GM21825 (cell line): ENCODE results near the gene KRT86.
A peak's percentile ranks its signal among the peaks of the same experiment; 100 is the strongest.
"Not testable (repeated sequence)": the region's sequence is repeated elsewhere in the genome, so short reads cannot be mapped to it uniquely, and the experiment has no call there.

Experiments used
- ATAC-seq: cut with Tn5 transposase; IDR thresholded peaks from one replicate; pipeline ENCODE4 v1.9.1; 2021; ENCODE audit warnings: mild to moderate bottlenecking, moderate library complexity; ENCODE audit not compliant: unreplicated experiment

The KRT86 gene

DNA sequence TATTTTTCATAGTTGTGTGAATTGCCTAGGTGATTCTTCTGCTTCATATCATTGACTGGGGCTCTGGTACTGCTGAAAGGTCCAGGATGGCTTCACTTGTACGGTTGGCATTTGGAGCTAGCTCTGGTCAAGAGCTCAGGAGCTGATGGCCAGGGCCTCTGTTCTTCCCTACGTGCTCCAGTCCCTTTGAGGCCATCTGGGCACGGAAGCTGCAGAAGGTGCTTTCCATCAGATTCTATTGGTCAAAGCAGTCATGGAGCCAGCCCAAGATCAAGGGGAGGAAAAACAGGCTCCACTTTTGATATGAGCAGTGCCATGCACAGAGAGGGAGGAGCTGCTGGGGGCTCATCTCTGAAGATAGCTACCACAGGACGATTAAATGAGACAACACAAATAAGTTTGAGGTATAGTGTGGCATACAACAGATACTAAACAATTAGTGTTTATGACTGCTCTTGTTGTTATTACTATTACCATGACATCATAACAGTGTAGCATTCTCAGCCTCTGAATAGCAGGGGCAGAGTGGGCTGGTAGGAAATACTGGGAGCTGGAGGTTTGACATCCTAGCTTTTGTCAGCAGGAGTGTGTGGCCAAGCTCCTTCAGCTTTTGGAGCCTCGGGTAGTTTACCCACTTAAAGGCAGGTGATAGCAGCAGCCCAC is 36.3 kb downstream of the KRT86 start:
- ATAC-seq, result no peak

DNA sequence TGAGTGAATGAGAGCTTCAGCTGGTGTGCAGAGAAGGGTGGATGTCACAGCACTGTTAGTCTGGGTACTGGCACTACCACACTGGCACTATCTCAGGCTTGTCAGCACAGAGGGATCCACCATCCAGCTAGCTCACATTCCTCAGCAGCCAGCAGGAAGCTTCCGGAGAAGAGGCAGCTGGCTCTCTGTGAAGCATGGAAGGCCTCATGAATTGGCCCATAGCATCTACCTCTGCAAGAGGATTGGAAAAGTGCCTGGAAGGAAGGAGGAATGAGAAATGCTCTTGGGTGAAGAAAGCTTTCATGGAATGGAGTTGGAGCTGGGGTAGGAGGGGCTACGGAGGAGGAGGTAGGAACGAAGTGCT is 36.8 kb downstream of the KRT86 start:
- ATAC-seq, result no peak

DNA sequence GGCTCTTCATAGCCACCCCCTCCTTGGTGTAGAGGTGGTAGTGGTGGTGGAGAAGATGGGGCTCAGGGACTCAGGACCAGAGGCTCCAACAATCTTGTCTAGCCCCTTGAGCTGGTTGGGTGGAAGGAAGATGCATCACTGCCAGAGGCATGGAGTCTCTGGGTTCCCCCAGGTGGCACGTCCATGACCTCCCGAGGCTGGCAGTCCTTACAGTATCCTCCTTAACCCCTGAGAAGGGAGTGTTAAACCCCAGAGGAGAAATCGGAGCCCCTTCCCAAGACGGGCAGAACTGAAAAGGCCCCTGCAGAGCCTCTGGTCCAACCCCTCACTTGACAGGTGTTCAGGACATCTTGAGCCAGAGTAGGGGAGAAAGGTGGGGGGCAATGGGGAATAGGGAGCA is 37.6 kb downstream of the KRT86 start:
- ATAC-seq, result no peak

GRCh38 chr12:52313461-52313860 is 39.0 kb downstream of the KRT86 start:
- no peak for ATAC-seq

- no peak for ATAC-seq
These were observed 39.5 kb downstream of the KRT86 start for GRCh38 chr12:52313926-52314325.

GRCh38 chr12:52314511-52314910 is 40.1 kb downstream of the KRT86 start:
- no peak for ATAC-seq

- ATAC-seq, result not testable (repeated sequence)
These were observed 41.3 kb downstream of the KRT86 start for GRCh38 chr12:52315721-52316120.

GRCh38 chr12:52316290-52316689 is 41.8 kb downstream of the KRT86 start:
- ATAC-seq, result no peak

DNA sequence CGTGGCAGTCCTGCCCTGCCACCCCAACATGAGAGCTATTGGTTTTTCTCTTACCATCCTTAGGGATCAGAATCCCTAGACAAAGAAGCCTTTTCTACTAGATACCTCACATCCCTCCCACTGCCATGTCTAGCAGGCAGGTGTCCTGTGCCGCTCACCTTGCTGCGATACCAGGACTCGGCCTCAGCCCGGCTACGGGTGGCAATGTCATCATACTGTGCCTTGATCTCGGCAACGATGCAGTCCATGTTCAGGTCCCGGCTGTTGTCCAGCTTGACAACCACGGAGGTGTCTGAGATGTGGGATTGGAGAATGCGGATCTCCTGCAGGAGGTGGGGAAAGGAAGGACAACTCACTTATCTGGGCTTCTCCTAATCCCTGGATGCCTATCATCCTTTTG is 42.3 kb downstream of the KRT86 start:
- no peak for ATAC-seq

- ATAC-seq, result no peak
These were observed 43.1 kb downstream of the KRT86 start for GRCh38 chr12:52317468-52318052.

DNA sequence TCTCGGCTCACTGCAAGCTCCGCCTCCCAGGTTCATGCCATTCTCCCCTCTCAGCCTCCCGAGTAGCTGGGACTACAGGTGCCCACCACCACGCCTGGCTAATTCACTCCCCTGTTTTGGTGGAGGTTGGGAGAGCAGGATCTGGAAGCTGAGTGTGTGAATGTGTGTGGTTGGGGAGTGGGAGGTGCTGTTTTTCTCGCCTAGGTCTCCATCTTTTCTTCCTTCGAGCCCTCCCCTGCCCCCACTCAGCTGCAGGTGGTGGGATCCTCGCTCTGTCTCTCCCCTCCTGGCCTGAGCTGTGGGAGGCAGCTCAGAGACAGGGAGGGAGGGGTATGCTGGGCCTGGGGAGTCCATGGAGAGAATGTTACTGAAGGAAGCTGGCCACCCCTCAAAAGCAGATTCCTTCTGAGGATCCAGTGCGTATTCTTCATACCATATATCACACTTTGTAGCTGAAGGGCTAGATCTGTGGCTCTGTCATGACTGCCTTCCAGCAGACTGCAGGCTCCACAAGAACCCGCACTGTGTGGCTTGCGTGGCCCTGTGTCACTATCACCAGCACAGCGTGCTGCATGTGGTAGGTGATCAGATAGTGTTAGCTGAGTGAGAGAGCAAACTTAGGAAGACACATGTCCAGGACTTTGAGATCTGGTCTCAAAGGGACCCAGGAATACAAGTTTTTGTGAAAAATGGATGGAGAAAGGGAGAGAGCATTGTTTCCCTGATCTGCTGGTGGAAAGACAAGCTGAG is 44.0 kb downstream of the KRT86 start:
- ATAC-seq, result no peak

GRCh38 chr12:52319097-52319496 is 44.7 kb downstream of the KRT86 start:
- ATAC-seq, result no peak

DNA sequence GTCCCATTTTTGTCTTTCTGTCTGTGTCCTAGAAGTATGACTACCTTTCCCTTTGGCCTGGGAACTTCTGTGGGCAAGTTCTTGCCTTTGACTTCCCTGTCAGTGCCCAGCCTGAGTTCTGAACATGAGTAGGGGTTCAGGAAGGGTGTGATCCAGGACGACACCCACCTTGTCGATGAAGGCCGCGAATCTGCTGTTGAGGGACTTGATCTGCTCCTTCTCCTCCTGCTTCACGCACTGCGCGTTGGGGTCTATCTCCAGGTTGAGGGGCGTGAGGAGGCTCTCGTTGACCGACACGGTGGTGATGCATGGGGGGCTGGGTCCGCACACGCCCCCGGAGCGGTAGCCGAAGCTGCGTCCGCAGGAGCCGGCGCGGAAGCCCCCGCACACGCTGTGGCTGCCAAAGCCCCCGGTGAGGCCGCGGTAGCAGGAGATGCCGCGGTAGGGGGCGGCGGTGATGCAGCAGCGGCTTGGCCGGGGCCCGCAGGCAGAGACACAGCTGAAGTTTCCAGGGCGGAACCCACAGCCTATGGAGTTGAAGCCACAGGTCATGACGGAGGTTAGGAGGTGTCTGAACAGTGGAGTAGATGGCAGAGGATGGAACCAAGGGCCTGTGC is 46.4 kb downstream of the KRT86 start, which contains the start of gene KRT83:
Gene KRT83, minus strand, starts transcription at position 615 of the 617 bp plus-strand sequence. Its CDS starts 63 bp downstream, at position 552.
- no peak for ATAC-seq

GRCh38 chr12:52321418-52321817 is 47.0 kb downstream of the KRT86 start:
- no peak for ATAC-seq

- no peak for ATAC-seq
These were observed 47.6 kb downstream of the KRT86 start for GRCh38 chr12:52322069-52322468.

DNA sequence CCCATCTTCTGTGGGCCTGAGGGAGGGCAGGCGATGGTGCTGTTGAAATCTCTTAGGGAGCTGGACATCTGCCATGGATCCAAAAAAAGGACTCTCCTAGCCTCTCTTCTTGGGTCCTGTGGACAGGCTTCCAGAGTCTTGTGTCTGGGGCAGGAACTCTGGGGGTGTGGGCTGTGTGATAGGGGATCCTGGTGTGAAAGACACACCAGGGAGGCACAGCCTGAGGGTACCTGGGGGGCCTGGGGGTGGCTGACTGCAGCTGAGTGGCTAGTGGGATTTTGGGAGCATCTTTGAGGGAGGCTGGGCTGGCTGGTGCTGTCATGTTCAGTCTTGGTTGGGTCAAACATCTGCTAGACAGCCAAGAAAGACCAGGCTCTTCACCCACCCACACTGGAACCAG is 48.6 kb downstream of the KRT86 start:
- ATAC-seq, result no peak

DNA sequence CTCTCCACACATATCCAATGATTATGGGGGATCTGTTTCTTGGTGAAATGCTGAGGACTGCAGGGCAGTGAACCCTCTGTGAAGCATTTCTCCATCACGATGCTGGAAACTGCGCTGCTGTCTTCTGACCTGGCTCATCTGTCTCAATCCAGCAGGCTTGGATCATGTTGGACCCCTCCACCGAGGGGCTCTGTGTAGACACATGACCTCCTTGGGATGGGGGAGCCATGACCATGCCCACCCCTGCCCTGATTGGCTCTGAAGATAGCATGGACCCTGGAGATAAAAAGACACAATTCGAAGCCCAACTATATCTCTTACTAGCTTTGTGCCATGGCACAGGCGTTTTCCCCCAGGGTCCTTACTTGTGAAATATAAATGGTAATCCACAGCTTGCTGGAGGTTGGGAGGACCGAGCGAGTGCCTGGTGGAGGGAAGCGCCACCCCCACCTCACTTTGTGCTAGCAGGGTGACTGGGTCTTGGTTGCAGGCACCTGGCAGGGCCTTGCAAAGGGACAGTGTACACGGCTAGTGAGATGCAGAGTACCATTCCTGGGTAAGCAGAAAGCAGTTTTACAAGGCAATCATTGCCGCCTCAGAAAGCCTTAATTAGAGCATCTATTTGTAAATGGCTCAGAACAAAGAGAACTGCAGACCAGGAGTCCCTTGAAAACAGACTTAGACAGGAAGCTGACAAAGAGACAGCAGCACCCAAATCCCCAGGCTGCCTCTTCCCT is 49.1 kb downstream of the KRT86 start:
- no peak for ATAC-seq

GRCh38 chr12:52324153-52324444 is 49.7 kb downstream of the KRT86 start:
- ATAC-seq, result no peak

DNA sequence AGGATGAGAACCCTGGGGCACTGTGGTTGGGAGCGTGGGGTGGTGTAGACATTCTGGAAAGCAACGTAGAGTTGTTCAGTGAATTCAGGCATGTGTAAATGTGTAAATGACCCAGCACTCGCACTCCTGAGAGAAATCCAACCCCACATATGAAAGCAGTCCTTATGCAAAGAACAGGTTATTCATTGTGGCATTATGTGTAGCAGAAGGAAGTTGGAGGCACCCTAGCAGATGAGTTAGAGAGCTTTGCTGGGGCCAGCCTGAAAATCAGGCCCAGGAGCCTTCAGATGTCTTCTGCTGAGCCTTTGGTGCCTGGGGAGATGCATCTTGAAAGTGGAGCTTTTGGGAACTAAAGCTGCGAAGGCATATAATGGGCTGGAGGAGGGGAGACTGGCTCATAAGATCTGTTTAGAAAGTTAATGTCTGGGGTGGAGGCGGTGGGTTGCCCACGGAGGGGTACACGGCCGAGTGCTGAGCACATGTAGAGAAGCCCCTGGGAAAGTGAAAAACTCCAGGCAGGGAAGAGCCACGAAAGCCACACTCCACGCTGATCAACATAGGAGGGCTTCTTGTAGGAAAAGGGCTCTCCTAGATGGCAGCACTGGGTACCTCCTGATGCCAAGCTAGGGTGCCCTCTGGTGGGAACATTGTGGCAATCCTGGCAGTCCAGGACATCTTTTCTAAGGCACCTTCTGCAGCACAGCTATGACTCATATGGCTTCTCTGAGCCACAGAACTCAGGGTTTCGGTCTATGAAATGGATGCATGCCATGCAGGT is 52.8 kb downstream of the KRT86 start:
- ATAC-seq, result peak; percentile 92

GRCh38 chr12:52327830-52328500 is 53.5 kb downstream of the KRT86 start:
- ATAC-seq, result no peak
